Dendritic cell treated with granulocyte-macrophage colony-stimulating factor and Interleukin-4, amounts not matched to agents 40 ng/mL and 50 ng/mL, for 4 days (primary cell): Measurements from ENCODE around the gene SLC37A1.

Experiments used
- H3K27ac Mint-ChIP-seq: one replicate; pipeline ENCODE4 v1.8.0; 2022; ENCODE audit warnings: mild to moderate bottlenecking, mixed read lengths
- H3K27me3 Mint-ChIP-seq: one replicate; pipeline ENCODE4 v1.8.0; 2022; ENCODE audit warnings: mild to moderate bottlenecking, mixed read lengths
- H3K36me3 Mint-ChIP-seq: one replicate; pipeline ENCODE4 v1.8.0; 2022; ENCODE audit warnings: low read depth, mixed read lengths
- H3K4me1 Mint-ChIP-seq: one replicate; pipeline ENCODE4 v1.8.0; 2022; ENCODE audit warnings: low read depth, mixed read lengths
- H3K4me3 Mint-ChIP-seq: one replicate; pipeline ENCODE4 v1.8.0; 2022; ENCODE audit warnings: mild to moderate bottlenecking, moderate library complexity, mixed read lengths
- H3K9me3 Mint-ChIP-seq: one replicate; pipeline ENCODE4 v1.8.0; 2022; ENCODE audit warnings: mixed read lengths
- intact Hi-C: fragments of 100-400 bp; cut with micrococcal nuclease; formaldehyde crosslinking; loops from one replicate; pipeline ENCODE4 v1.15.0; 2022

The SLC37A1 gene

GRCh38 chr21:42505090-42505726, 8.4 kb upstream of the SLC37A1 start:
- intact Hi-C loops, result no loop called here

DNA sequence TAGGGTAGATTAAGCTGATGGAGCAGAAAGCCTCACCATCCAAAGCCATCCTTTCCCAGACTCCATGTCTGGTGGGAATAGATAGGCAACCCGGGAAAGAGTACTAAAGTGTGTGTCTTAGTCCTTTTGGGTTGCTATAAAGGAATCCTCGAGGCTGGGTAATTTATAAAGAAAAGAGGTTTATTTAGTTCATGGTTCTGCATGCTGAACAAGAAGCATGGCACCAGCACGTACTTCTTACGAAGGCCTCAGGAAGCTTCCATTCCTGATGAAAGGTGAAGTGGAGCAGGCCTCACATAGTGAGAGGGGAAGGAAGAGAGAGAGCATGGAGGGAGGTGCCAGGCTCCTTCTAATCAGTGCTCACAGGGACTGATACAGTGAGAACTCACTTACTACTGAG, 6.2 kb upstream of the SLC37A1 start:
- H3K9me3 Mint-ChIP-seq, result no peaks in the 10 kb centered on the region
- intact Hi-C loops, result no loop called here
- H3K4me3 Mint-ChIP-seq, result no peak overlapping the region
- H3K36me3 Mint-ChIP-seq, result no peaks in the 10 kb centered on the region
- H3K4me1 Mint-ChIP-seq, result peaks cover 17% of the 10 kb centered on the region
- no peak overlapping the region for H3K27ac Mint-ChIP-seq
- H3K27me3 Mint-ChIP-seq, result peaks cover 5% of the 10 kb centered on the region

More at GRCh38 chr21:42505090-42505726, 8.4 kb upstream of the SLC37A1 start:
- H3K27ac Mint-ChIP-seq, result peak overlapping the region; percentile 66
- H3K4me3 Mint-ChIP-seq, result no peak overlapping the region
- no peaks in the 10 kb centered on the region for H3K36me3 Mint-ChIP-seq
- H3K27me3 Mint-ChIP-seq, result peaks cover 2% of the 10 kb centered on the region
- no peaks in the 10 kb centered on the region for H3K9me3 Mint-ChIP-seq
- peaks cover 17% of the 10 kb centered on the region for H3K4me1 Mint-ChIP-seq

GRCh38 chr21:42508371-42508770, 5.3 kb upstream of the SLC37A1 start:
- peaks cover 12% of the 10 kb centered on the region for H3K27me3 Mint-ChIP-seq
- H3K27ac Mint-ChIP-seq, result no peak overlapping the region
- no peaks in the 10 kb centered on the region for H3K9me3 Mint-ChIP-seq

DNA sequence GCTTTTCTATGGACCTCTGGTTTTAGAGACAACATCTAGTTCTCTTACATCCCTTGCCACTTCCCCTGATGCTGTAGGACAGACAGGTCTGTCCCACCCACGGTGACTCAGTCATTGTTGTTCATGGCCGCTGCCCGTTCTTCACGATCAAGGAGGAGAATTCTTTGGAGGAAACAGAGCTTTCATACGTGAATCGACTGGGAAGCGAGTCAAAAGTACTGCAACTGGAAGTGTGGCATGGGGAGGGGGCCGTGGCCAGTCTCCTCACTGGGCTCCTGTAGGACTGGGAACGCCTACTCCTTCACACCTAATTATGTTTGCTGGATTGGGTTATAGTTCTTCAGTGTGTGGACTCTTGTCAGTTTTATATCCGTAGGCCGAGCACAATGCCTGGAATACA, 4.4 kb upstream of the SLC37A1 start:
- Mint-ChIP-seq H3K36me3 (peaks cover 4% of the 10 kb centered on the region), H3K9me3 (no peaks in the 10 kb centered on the region), H3K4me3 (no peak overlapping the region), H3K4me1 (peaks cover 11% of the 10 kb centered on the region), H3K27me3 (peaks cover 12% of the 10 kb centered on the region), H3K27ac (no peak overlapping the region)
- intact Hi-C loops, result no loop called here

More at GRCh38 chr21:42508371-42508770, 5.3 kb upstream of the SLC37A1 start:
- Mint-ChIP-seq H3K4me3 (no peak overlapping the region), H3K36me3 (no peaks in the 10 kb centered on the region), H3K4me1 (peaks cover 15% of the 10 kb centered on the region)
- intact Hi-C loops, result no loop called here

- Mint-ChIP-seq H3K27me3 (peaks cover 12% of the 10 kb centered on the region), H3K36me3 (peaks cover 15% of the 10 kb centered on the region), H3K9me3 (no peaks in the 10 kb centered on the region), H3K4me3 (no peak overlapping the region), H3K4me1 (peaks cover 16% of the 10 kb centered on the region), H3K27ac (no peak overlapping the region)
- intact Hi-C loops, result loop anchor here (5.0 kb wide), 1 partner anchor 45 kb away; no protein-coding TSS in a partner anchor
These were observed 1.2 kb upstream of the SLC37A1 start for GRCh38 chr21:42512346-42513034.

GRCh38 chr21:42513985-42514882, 582 bp downstream of the SLC37A1 start:
- H3K4me1 Mint-ChIP-seq, result peaks cover 16% of the 10 kb centered on the region

DNA sequence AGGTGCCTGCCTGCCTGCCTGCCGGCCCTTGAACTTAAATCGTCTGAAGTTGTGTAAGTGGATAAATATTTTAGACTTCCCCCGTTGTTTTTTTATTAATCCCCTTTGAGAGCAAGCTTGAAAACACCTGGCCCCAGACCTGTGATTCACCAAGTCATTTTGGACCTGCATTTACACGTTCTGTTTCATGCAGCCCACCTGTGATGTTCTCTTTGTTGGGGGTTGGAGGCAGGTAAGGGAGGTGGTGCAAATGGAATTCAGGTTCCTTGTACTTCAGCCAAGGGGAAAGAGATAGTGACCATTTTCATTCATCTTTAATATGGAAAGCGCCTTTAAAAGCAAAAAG, 1.2 kb downstream of the SLC37A1 start:
- Mint-ChIP-seq H3K36me3 (peaks cover 37% of the 10 kb centered on the region), H3K4me3 (peak overlapping the region; percentile 84), H3K27ac (peak overlapping the region; percentile 77), H3K4me1 (peaks cover 18% of the 10 kb centered on the region), H3K27me3 (peaks cover 12% of the 10 kb centered on the region), H3K9me3 (no peaks in the 10 kb centered on the region)
- intact Hi-C loops, result loop anchor here (5.0 kb wide), 1 partner anchor 48 kb away; no protein-coding TSS in a partner anchor

More at GRCh38 chr21:42513985-42514882, 582 bp downstream of the SLC37A1 start:
- peaks cover 31% of the 10 kb centered on the region for H3K36me3 Mint-ChIP-seq
- intact Hi-C loops, result loop anchor here (5.0 kb wide), 1 partner anchor 47 kb away; no protein-coding TSS in a partner anchor
- H3K27ac Mint-ChIP-seq, result peak overlapping the region; percentile 77
- no peaks in the 10 kb centered on the region for H3K9me3 Mint-ChIP-seq
- peak overlapping the region; percentile 84 for H3K4me3 Mint-ChIP-seq
- peaks cover 12% of the 10 kb centered on the region for H3K27me3 Mint-ChIP-seq

DNA sequence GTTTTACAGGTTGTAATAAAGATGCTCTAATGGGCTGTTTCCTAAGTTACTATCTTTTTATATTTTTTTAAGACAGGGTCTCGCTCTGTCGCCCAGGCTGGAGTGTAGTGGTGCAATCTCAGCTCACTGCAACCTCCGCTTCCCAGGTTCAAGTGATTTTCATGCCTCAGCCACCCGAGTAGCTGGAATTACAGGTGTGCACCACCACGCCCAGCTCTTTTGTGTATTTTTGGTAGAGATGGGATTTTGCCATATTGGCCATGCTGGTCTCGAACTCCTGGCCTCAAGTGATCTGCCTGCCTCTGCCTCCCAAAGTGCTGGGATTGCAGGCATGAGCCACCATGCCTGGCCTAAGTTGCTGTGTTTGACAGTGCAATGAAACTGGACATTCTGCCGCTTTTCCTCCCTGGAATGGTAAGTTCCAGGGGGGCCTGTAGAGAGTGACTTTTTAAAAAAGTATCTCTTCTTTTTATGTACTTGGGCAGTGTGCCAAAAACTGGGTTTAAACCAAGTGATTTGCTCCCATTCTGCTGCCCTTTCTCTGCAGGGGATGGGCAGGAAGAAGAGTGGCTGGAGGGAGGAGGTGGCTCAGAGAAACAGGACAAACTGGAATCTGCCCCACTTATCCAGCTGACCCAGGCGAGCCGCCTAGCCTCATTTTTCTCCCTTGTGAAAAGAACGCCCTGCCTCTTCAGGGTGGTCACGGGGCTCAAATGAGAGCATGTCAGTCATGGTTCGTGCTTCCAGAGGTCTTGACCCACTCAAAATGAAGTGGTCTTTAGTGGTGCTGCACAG, 2.3 kb downstream of the SLC37A1 start:
- Mint-ChIP-seq H3K27me3 (peaks cover 11% of the 10 kb centered on the region), H3K36me3 (peaks cover 48% of the 10 kb centered on the region), H3K9me3 (no peaks in the 10 kb centered on the region), H3K4me1 (peaks cover 29% of the 10 kb centered on the region), H3K27ac (no peak overlapping the region), H3K4me3 (no peak overlapping the region)
- intact Hi-C loops, result no loop called here

DNA sequence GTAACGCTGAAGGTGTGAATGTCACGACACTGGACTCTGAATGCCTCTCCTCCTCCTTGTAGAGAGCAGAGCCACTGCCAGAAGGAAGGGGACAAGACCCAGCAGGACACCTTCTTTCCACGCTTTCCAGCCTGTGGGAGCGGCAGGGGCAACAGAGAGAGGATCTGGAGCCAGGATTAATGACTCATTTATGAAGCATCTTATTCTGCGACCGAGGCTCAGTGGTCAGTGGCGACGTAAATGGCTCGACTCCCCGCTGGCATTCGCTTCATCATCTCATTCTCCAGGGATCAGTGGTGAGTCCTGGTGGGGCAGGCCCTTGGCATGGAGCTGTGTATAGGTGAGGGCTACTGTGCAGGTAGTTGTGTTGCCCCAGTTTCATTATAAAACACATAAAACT, 4.6 kb downstream of the SLC37A1 start:
- no peak overlapping the region for H3K4me3 Mint-ChIP-seq
- H3K4me1 Mint-ChIP-seq, result peaks cover 31% of the 10 kb centered on the region
- peaks cover under 1% of the 10 kb centered on the region for H3K27me3 Mint-ChIP-seq
- H3K36me3 Mint-ChIP-seq, result peaks cover 71% of the 10 kb centered on the region
- H3K27ac Mint-ChIP-seq, result no peak overlapping the region
- no peaks in the 10 kb centered on the region for H3K9me3 Mint-ChIP-seq
- intact Hi-C loops, result no loop called here

GRCh38 chr21:42518626-42519025, 5.0 kb downstream of the SLC37A1 start:
- Mint-ChIP-seq H3K36me3 (peaks cover 74% of the 10 kb centered on the region), H3K9me3 (no peaks in the 10 kb centered on the region), H3K4me1 (peaks cover 31% of the 10 kb centered on the region), H3K27ac (no peak overlapping the region), H3K4me3 (no peak overlapping the region), H3K27me3 (no peaks in the 10 kb centered on the region)
- intact Hi-C loops, result no loop called here

DNA sequence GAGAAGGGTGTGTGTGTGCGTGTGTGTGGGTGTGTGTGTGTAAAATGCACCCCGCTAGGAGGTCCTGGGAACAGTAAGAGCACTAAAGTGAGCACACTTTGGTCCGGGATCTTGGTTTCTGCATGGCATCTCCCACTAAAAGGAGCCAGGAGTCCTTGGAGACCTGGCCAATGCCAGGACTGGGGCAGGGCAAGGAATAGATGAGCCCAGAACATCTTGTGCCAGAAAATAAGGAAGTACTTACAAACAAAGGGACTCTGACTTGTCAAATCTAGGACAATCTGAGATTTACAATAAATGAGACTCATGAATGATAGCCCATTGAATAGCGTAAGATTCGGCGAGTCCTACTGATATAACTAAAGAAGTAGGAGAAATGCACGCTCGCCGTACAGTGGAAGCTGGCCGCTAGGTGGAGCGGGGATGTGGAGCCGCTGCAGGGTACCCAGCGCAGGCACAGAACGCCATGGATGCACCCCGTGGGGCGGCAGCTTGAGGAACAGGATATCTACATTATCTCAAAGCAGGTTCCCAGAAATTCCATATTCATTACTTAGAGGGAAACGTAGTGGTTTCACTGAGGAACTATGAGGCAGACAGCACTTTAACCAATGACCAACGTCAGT, 7.1 kb downstream of the SLC37A1 start:
- H3K36me3 Mint-ChIP-seq, result peaks cover 87% of the 10 kb centered on the region
- no peak overlapping the region for H3K4me3 Mint-ChIP-seq
- no peak overlapping the region for H3K27ac Mint-ChIP-seq
- no peaks in the 10 kb centered on the region for H3K27me3 Mint-ChIP-seq
- intact Hi-C loops, result no loop called here
- no peaks in the 10 kb centered on the region for H3K9me3 Mint-ChIP-seq
- peaks cover 33% of the 10 kb centered on the region for H3K4me1 Mint-ChIP-seq

DNA sequence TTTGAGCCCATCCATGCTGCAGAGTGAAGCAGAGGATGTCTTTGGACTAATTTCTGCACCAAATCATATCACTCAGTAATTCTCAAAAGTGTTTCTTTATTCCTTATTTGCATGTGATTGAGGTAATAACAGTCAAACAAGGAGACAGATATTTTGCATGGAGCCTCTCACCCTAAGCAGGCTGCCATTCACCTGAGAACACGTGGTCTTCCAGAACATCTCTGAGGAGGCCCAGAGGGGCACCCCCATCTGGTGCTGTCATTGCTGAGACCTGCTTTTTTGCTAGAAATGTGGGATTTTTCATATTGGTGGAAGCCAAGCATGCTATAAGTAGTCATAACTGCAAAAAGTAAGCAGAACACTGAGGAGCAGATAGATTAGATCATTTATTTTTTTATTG, 7.7 kb downstream of the SLC37A1 start:
- peaks cover 30% of the 10 kb centered on the region for H3K4me1 Mint-ChIP-seq
- intact Hi-C loops, result no loop called here

DNA sequence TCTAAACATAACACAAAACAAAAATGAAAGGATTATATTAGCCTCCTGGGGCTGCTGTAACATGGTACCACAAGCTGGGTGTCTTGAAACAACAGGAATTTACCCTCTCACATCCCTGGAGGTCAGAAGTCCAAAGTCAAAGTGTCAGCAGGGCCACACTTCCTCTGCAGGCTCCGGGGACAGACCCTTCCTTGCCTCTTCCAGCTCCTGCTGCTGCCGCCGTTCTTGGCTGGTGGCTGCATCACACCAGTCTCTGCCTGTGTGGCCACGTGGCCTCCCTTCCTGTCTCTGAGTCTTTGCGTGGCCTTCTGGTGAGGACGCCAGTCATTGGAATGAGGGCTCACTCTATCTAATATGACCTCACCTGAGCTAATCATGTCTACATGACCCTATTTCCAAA, 8.2 kb downstream of the SLC37A1 start:
- Mint-ChIP-seq H3K27ac (no peak overlapping the region), H3K9me3 (no peaks in the 10 kb centered on the region)
- intact Hi-C loops, result no loop called here

More for the DNA sequence above, 7.7 kb downstream of the SLC37A1 start:
- Mint-ChIP-seq H3K36me3 (peaks cover 93% of the 10 kb centered on the region), H3K9me3 (no peaks in the 10 kb centered on the region), H3K27ac (no peak overlapping the region), H3K27me3 (no peaks in the 10 kb centered on the region), H3K4me3 (no peak overlapping the region)

More for the DNA sequence above, 8.2 kb downstream of the SLC37A1 start:
- Mint-ChIP-seq H3K27me3 (no peaks in the 10 kb centered on the region), H3K4me1 (peaks cover 32% of the 10 kb centered on the region), H3K4me3 (no peak overlapping the region), H3K36me3 (peaks cover 92% of the 10 kb centered on the region)
